ENCODE results near the gene CABCOCO1.

CABCOCO1 gene

GRCh38 chr10:61803269-61803668 lies 140.5 kb downstream of the CABCOCO1 start:
- TF ChIP-seq, protein P1, sequence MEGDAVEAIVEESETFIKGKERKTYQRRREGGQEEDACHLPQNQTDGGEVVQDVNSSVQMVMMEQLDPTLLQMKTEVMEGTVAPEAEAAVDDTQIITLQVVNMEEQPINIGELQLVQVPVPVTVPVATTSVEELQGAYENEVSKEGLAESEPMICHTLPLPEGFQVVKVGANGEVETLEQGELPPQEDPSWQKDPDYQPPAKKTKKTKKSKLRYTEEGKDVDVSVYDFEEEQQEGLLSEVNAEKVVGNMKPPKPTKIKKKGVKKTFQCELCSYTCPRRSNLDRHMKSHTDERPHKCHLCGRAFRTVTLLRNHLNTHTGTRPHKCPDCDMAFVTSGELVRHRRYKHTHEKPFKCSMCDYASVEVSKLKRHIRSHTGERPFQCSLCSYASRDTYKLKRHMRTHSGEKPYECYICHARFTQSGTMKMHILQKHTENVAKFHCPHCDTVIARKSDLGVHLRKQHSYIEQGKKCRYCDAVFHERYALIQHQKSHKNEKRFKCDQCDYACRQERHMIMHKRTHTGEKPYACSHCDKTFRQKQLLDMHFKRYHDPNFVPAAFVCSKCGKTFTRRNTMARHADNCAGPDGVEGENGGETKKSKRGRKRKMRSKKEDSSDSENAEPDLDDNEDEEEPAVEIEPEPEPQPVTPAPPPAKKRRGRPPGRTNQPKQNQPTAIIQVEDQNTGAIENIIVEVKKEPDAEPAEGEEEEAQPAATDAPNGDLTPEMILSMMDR (IDR thresholded peaks at IDR 0.05), result no peak

GRCh38 chr10:61804414-61804813 lies 141.7 kb downstream of the CABCOCO1 start:
- TF ChIP-seq, protein P1 (IDR thresholded peaks at IDR 0.05), result no peak

DNA sequence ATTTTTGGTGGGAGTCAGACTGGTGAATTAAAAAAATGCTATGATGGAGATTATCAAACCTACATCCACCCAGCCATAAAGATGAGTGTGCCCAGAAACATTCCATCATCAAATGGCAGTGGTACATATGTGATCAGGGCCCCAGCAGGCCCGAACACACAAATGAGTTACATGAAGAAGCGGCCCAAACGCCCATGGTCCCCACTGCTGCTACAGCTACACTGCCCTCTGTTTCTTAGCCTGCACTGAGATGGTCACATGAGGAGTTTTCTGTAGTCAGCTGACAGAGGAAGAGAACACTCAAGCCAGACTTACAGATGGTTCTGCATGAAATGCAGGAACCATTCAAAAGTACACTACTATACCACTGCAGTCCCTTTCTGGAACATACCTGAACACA lies 142.4 kb downstream of the CABCOCO1 start:
- TF ChIP-seq, protein P1 (IDR thresholded peaks at IDR 0.05), result no peak

GRCh38 chr10:61810263-61810662 lies 147.5 kb downstream of the CABCOCO1 start:
- TF ChIP-seq, protein P1 (IDR thresholded peaks at IDR 0.05), result no peak

DNA sequence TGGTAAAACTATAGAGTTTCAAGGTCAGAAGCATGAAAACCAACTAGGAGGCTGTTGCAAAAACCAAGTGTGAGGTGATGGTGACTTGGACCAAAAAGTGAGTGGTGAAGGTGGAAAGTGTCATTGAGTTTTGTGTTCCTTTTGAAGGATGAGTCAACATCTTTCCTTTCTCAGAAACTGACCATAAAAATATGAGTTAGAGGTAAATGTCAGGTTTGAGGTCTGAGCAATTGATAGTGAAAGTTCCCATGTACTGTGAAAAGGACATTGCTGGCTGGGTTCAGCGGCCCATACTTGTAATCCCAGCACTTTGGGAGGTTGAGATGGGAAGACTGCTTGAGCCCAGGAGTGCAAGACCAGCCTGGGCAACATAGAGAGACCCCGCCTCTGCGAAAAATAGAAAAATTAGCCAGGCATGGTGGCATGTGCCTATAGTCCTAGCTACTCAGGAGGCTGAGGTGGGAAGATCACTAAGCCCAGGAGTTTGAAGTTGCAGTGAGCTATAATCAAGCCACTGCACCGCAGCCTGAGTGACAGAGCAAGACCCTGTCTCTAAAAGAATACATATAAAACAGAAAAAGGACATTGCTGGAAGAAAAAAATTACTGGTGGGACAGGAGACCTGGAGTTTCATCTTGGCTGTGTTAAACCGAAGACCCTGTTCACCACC lies 149.5 kb downstream of the CABCOCO1 start:
- TF ChIP-seq, protein P1 (IDR thresholded peaks at IDR 0.05), result no peak

DNA sequence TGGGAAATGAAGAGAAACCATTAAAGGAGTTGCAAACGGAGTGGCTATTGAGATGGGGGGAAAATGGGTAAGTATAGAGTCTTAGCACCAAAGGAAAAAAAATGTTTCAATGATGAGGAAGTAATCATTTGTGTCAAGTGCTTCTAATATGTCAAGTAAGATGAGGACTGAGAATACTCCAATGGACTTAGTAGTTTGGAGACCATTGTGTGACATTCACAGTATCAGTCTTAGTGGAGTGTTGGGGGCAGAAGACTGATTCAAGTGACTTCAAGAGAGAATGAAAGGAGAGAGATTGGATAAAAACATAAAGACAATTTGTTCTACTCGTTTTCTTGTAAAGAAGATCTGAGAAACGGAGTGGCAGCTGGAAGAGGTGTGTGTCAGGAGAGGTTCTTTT lies 150.2 kb downstream of the CABCOCO1 start:
- TF ChIP-seq, protein P1 (IDR thresholded peaks at IDR 0.05), result no peak

DNA sequence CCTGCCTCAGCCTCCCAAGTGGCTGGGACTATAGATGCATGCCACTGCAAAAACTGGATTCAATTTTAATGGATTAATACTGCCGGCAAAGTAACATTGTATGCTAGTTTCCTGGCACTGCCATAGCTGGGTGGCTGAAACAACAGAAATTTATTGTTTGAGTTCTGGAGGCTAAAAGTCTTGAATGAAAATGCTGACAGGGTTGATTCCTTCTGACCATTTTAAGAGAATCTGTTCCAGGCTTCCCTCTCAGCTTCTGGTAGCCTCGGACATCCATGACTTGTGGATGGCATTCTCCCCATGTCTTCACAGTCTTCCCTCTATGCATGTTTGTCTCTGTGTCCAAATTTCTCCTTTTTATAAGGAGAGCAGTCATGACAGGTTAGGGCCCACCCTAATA lies 151.4 kb downstream of the CABCOCO1 start:
- TF ChIP-seq, protein P1 (IDR thresholded peaks at IDR 0.05), result no peak

DNA sequence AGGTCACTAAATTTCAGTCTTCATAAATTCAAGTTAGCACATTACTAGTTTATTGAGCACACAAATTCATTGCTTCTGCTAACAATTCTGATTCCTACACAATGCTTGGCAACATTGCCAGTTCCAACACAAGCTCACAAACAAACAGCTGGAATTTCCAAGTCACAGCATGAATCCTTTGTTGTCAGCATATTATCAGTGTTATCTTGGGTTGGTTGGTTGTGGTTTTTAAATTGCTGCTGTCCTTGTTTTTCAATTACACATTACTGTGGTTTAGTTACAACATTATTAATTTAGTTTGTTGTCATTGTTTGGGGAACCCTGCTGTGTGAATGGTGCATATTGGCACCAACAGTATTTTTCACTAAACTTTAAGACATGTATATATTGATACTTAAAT lies 152.8 kb downstream of the CABCOCO1 start:
- TF ChIP-seq, protein P1 (IDR thresholded peaks at IDR 0.05), result no peak
